HG02852 (cell line): ENCODE data around the gene FMO4.
A peak's percentile ranks its signal among the peaks of the same experiment; 100 is the strongest.
"Not testable (repeated sequence)": the region's sequence is repeated elsewhere in the genome, so short reads cannot be mapped to it uniquely, and the experiment has no call there.

Source experiments
- ATAC-seq: cut with Tn5 transposase; IDR thresholded peaks from one replicate; pipeline ENCODE4 v1.9.1; 2021; ENCODE audit warnings: mild to moderate bottlenecking, moderate library complexity; ENCODE audit not compliant: unreplicated experiment

The FMO4 gene, protein sequence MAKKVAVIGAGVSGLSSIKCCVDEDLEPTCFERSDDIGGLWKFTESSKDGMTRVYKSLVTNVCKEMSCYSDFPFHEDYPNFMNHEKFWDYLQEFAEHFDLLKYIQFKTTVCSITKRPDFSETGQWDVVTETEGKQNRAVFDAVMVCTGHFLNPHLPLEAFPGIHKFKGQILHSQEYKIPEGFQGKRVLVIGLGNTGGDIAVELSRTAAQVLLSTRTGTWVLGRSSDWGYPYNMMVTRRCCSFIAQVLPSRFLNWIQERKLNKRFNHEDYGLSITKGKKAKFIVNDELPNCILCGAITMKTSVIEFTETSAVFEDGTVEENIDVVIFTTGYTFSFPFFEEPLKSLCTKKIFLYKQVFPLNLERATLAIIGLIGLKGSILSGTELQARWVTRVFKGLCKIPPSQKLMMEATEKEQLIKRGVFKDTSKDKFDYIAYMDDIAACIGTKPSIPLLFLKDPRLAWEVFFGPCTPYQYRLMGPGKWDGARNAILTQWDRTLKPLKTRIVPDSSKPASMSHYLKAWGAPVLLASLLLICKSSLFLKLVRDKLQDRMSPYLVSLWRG

DNA sequence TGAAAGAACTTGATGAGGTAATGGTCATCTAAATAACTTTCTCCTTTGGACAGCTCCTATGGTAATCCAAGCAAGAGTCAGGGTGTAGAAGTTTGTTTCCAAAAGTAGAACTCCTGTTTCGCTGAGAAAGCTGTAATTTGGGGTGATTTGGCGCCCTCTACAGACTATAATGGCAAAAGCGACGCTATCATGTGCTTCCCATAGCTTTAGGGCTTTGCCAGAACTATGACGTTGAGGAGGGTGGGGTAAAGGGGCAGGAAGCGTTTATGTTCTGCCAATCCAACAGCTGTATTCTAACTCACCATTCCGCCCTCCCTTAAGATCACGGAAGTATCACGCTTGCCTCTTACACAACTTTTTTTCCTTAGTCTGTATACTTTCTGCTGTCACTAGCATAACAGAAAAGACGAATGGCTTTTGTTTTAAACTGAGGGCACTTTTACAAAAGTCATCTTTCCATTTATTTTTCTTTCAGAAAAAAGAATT, at the start of gene FMO4:
Gene FMO4 (plus strand): TSS at position 349 of the 486 bp plus-strand sequence. CDS start 5,643 bp downstream, outside the sequence.
- ATAC-seq: peak; percentile 100

DNA sequence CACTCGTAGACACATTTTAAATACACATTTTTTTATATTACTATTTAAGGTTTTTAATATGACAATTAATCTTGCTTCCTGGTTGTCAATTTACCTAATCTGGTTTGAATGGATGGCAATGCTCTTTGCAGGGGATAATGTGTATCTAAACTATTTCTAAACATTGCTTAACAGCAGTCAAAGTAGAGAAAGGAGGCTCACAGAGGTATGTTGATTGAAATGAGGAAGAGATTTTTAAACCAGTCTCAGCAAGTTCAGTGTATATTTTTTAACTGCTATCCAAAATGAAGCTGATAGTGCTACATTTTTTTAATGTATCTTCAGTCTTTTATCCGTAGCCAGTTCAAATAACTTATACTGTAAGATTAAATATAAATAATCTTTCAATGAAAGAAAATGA, 48.3 kb upstream of the FMO4 start:
- ATAC-seq: no peak

DNA sequence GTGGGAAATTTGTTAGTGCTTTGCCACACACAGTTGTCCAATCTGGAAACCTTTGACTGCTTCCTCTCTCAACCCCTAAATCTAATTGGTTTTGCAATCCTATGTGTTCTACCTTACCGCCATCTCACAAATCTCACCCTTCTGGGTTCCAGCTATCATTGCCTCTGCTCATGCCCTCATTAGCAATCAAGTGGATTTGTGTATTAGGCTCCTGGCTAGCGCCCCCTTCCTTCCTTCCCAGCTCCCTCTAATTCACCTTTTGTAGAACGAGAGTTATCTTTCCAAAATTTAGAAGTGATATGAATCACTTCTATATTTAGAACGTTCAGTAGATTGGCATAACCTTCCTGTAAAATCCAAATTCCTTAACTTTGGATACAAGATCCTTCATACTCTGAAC, 47.1 kb upstream of the FMO4 start:
- ATAC-seq: no peak

DNA sequence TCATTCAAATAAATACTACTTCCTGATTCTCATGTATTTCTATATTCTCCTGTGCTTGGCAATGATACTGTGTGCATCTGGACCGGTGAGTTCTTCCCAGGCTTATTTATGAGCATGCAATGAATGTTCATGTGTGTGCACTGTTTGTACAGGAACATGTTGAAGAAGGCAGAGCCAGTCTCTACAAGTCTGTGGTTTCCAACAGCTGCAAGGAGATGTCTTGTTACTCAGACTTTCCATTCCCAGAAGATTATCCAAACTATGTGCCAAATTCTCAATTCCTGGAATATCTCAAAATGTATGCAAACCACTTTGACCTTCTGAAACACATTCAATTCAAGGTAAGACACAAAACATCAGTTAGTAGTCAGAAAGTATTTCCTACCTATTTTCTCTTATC, 46.6 kb upstream of the FMO4 start:
- no peak for ATAC-seq

DNA sequence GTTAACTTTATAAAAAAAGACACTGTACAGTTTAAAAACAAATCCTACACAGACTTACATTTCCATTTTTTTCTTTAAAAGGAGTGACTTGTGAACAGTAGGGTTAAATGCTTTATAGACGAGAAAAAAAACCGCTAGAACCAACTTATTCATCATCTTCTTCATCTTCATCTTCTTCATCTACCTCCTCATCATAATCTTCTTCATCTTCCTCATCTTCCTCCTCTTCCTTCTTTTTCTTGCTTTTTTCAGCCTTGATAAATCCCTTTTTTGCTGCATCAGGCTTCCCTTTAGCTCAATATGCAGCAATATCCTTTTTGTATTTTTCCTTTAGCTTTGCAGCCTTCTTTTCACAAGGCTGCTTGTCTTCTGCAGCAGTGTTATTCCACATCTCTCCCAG, 43.2 kb upstream of the FMO4 start:
- no peak for ATAC-seq

- no peak for ATAC-seq
Observed at GRCh38 chr1:171277534-171277933, 36.4 kb upstream of the FMO4 start.

- ATAC-seq: no peak
Observed at GRCh38 chr1:171279234-171279633, 34.7 kb upstream of the FMO4 start.

GRCh38 chr1:171279678-171280077, 34.3 kb upstream of the FMO4 start:
- no peak for ATAC-seq

DNA sequence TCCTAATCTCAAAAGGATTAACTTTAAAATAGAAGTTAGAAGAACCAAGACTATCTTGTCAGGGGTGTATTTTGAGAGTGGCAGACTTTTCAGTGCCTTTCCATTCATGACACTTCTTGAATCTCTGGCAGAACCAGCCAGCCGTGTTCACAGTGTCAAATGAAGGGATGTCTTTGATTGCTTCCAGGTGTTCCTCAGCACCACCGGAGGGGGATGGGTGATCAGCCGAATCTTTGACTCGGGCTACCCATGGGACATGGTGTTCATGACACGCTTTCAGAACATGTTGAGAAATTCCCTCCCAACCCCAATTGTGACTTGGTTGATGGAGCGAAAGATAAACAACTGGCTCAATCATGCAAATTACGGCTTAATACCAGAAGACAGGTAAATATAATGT, 33.4 kb upstream of the FMO4 start:
- ATAC-seq: no peak

DNA sequence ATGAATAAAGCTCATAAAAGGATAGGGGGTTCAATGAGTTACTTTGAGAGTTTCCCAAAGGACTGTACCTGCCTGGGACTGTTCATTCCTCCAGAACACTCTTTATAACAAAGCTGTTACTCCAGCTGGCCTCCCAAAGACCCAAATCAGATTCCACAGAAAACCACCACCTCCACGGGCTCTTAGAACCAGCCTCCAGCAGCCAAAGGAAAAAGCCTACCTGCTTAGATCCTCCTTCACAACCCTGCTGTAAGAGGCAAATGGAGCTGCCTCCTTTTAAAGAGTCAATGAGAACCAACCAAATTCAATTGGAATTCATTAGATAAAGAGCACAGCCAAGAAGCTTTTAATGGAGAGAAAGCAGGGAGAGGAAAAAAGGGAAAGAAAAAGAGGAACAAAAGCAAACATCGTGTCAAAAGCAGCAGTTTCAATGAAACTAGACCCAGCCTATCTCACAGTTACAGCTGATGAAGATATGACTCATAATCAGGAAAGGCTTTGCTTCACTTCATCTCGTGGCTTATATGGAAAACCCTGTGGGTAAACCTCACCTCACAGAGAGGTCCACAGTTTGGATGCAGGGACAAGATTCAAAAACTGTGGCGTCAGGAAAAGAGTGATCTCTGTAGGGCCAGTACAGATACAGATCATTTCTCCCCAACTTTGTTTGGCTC, 27.8 kb upstream of the FMO4 start:
- peak; percentile 88 for ATAC-seq

- ATAC-seq: no peak
Observed at GRCh38 chr1:171290621-171291020, 23.4 kb upstream of the FMO4 start.

GRCh38 chr1:171292799-171293198, 21.2 kb upstream of the FMO4 start:
- no peak for ATAC-seq

- ATAC-seq: not testable (repeated sequence)
Observed at GRCh38 chr1:171295383-171295782, 18.6 kb upstream of the FMO4 start.

DNA sequence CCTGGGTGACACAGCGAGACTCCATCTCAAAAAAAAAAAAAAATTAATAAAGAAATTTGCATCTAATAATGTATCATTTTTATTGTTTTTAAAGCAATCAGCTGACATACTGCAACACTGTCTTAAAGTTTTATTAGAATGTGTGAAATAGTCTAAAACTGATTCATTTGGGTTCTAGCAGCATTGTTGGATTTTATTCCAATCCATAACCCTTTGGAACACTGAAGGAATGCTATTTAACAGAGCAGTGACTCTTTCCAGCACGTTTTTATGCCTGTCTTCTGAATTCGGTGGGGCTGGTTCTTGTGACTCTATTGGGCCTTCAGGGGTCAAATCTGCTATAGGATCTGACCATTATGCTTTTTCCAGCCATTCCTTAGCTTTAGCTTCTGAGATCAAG, 18.2 kb upstream of the FMO4 start:
- ATAC-seq: no peak

- ATAC-seq: no peak
Observed at GRCh38 chr1:171296897-171297296, 17.1 kb upstream of the FMO4 start.

DNA sequence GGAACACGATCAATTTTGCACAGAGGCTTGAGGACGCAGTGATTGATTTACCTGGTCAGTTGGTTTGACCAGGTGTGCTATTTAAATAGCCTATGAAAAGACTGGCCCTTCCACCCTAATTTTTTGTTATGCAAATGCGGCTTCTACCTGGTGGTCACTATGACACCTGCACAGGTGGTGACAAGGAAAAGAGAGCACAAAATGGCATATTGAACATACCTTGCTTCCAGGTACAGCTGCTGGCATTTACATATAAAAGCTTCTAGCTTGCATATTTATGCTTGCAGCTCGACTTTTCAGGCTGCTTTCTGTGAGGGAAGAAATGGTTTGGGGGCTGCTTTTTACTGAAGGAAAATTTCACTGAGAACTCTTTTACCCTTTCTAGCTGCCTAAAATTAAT, 15.3 kb upstream of the FMO4 start:
- ATAC-seq: no peak

GRCh38 chr1:171299342-171299741, 14.6 kb upstream of the FMO4 start:
- no peak for ATAC-seq

DNA sequence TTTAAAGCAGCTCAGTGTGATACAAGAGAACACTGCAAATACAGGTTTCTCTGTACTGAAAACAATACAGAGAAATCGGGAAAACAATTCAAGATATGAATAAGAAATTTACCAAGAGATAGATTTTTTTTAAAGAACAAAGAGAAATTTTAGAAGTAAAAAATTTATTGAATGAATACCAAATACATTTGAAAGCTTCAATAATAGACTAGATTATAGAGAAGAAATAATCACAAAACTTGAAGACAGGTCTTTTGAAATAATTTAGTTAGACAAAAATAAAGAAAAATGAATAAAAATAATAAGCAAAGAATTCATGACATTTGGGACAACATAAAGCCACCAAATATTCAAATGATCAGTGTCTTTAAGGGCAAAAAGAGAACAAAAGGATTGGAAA, 13.6 kb upstream of the FMO4 start:
- no peak for ATAC-seq

- ATAC-seq: no peak
Observed at GRCh38 chr1:171310661-171311087, 3.3 kb upstream of the FMO4 start.

DNA sequence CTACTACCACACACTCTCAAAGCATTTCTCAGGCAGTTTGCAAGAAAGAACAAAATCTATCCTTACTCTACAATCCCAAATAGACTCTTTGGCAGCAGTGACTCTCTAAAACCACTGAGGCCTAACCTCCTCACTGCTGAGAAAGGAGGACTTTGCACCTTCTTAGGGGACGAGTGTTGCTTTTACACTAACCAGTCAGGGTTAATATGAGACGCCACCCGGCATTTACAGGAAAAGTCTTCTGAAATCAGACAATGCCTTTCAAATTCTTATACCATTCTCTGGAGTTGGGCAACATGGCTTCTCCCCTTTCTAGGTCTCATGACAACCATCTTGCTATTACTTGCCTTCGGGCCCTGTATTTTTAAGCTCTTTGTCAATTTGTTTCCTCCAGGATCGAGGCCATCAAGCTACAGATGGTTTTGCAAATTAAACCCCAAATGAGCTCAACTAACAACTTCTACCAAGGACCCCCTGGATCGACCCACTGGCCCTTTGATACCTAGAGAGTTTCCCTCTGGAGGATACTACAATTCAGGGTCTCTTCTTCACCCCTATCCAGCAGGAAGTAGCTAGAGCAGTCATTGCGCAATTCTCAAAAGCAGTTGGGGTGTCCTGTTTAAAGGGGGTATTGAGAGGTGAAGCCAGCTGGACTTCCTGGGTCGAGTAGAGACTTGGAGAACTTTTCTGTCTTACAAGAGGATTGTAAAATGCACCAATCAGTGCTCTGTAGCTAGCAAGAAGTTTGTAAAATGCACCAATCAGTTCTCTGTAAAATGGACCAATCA, 2.0 kb upstream of the FMO4 start:
- no peak for ATAC-seq

- peak; percentile 46 for ATAC-seq
Observed at GRCh38 chr1:171313319-171313834, 606 bp upstream of the FMO4 start.
